ENCODE data around the gene DRICH1.
"Not testable (repeated sequence)": the region's sequence is repeated elsewhere in the genome, so short reads cannot be mapped to it uniquely, and the experiment has no call there.

DNA sequence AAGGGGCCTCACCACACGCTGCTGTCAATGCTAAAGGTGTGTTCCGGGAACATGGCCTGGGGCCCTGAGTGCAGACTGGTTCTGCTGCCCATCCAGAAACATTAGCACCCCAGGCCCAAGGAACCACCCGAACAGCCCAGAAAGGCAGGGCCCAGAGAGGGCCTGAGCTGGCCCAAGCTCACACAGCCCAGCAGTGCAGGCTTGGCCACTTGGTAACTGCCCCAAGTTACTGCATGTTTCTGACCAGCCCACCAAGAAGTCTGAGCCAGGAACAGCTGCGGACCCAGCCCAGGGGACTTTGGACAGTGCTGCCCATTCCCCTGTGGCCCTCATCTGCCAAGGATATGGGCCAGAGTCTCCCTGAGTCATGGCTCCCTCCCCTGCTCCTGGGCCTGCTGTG lies 39.3 kb upstream of the DRICH1 start:
- TF ChIP-seq ZFP30 (CRISPR knock-in tag; IDR thresholded peaks at IDR 0.05); CSDC2 (CRISPR knock-in tag; IDR thresholded peaks at IDR 0.05); OSR1 (CRISPR knock-in tag; IDR thresholded peaks at IDR 0.05); ZFP3 (CRISPR knock-in tag; IDR thresholded peaks at IDR 0.05); TOX (CRISPR knock-in tag; IDR thresholded peaks at IDR 0.05; ENCODE audit: borderline replicate concordance): not testable (repeated sequence)

All from SK-N-SH treated with all-trans-retinoic acid at 6 μM for 48 hours (cell line).